Measurements from ENCODE around the gene TMEM139.

Gene TMEM139

GRCh38 chr7:143284591-143285469, at the start of gene TMEM139:
TSS of gene TMEM139 (plus strand) at chr7:143284958. CDS start at chr7:143285958, 1,000 bp downstream.
- no peak within 1 kb of the TSS for H3K27ac ChIP-seq (ENCODE audit: low read length)
- H3K9me3 ChIP-seq (ENCODE audit: insufficient read depth, low read length, severe bottlenecking) = no peaks in the 10 kb centered on the region
- H3K9ac ChIP-seq (ENCODE audit: low read depth, low read length) = no peak within 1 kb of the TSS
- H3K4me2 ChIP-seq (ENCODE audit: insufficient read depth, low read length) = no peak within 1 kb of the TSS
- peaks cover 26% of the 10 kb centered on the region for H3K4me1 ChIP-seq (ENCODE audit: insufficient read depth, low read length)
- H3K79me2 ChIP-seq (ENCODE audit: insufficient read depth, low read length) = peaks cover 23% of the 10 kb centered on the region
- peaks cover 6% of the 10 kb centered on the region for H3K36me3 ChIP-seq (ENCODE audit: insufficient read depth, low read length)
- peaks cover 6% of the 10 kb centered on the region for H4K20me1 ChIP-seq (ENCODE audit: insufficient read depth, low read length)
- H3K4me3 ChIP-seq (ENCODE audit: low read depth in 1 of 2, low read length in 2 of 2) = no peak within 1 kb of the TSS
- TF ChIP-seq EZH2 (IDR thresholded peaks at IDR 0.05; ENCODE audit: borderline replicate concordance, low read depth, low read length, severe bottlenecking) (no peak), CTCF (IDR thresholded peaks at IDR 0.05; ENCODE audit: borderline replicate concordance, extremely low read depth, low read length, poor library complexity, severe bottlenecking) (no peak)
- no peaks in the 10 kb centered on the region for H3K27me3 ChIP-seq (ENCODE audit: insufficient read depth, low read length, poor library complexity)
- no peak for ATAC-seq (ENCODE audit: insufficient read depth, low read depth)
- no peak within 1 kb of the TSS for H2AFZ ChIP-seq (ENCODE audit: low read depth, low read length)
- no peak for DNase-seq

- H3K9ac ChIP-seq (ENCODE audit: low read depth, low read length) = no peak overlapping the region
- TF ChIP-seq EZH2 (IDR thresholded peaks at IDR 0.05; ENCODE audit: borderline replicate concordance, low read depth, low read length, severe bottlenecking) (no peak), CTCF (IDR thresholded peaks at IDR 0.05; ENCODE audit: borderline replicate concordance, extremely low read depth, low read length, poor library complexity, severe bottlenecking) (no peak)
- no peaks in the 10 kb centered on the region for H3K4me1 ChIP-seq (ENCODE audit: insufficient read depth, low read length)
- H2AFZ ChIP-seq (ENCODE audit: low read depth, low read length) = no peak overlapping the region
- no peaks in the 10 kb centered on the region for H3K27me3 ChIP-seq (ENCODE audit: insufficient read depth, low read length, poor library complexity)
- H3K4me2 ChIP-seq (ENCODE audit: insufficient read depth, low read length) = no peak overlapping the region
- peaks cover 2% of the 10 kb centered on the region for H3K9me3 ChIP-seq (ENCODE audit: insufficient read depth, low read length, severe bottlenecking)
- H3K36me3 ChIP-seq (ENCODE audit: insufficient read depth, low read length) = no peaks in the 10 kb centered on the region
- ATAC-seq (ENCODE audit: insufficient read depth, low read depth) (no peak), DNase-seq (no peak)
- no peaks in the 10 kb centered on the region for H3K79me2 ChIP-seq (ENCODE audit: insufficient read depth, low read length)
- H4K20me1 ChIP-seq (ENCODE audit: insufficient read depth, low read length) = no peaks in the 10 kb centered on the region
- H3K27ac ChIP-seq (ENCODE audit: low read length) = no peak overlapping the region
- H3K4me3 ChIP-seq (ENCODE audit: low read depth in 1 of 2, low read length in 2 of 2) = no peak overlapping the region
Observed at GRCh38 chr7:143235561-143235960, 49.2 kb upstream of the TMEM139 start.

DNA sequence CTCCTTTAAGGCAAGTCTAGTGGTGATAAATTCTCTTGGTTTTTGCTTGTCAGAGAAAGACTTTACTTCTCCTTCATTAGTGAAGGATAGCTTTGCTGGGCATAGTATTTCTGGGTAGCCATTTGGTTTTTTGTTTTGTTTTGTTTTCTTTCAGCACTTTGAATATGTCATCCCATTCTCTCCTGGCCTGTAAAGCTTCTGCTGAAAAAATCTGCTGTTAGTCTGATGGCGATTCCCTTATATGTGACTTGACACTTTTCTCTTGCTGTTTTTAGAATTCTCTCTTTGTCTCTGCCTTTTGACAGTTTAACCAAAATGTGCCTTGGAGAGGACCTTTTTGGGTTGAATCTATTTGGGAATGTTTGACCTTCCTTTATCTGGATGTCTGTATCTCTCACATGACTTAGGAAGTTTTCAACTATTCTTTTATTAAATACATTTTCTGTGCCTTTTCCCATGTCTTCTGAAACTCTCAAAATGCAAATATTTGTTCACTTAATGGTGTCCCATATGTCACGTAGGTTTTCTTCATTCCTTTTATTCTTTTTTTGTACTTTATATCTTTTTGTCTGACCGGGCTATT, 48.3 kb upstream of the TMEM139 start:
- peaks cover 2% of the 10 kb centered on the region for H3K9me3 ChIP-seq (ENCODE audit: insufficient read depth, low read length, severe bottlenecking)
- TF ChIP-seq CTCF (IDR thresholded peaks at IDR 0.05; ENCODE audit: borderline replicate concordance, extremely low read depth, low read length, poor library complexity, severe bottlenecking) (no peak), EZH2 (IDR thresholded peaks at IDR 0.05; ENCODE audit: borderline replicate concordance, low read depth, low read length, severe bottlenecking) (no peak)
- no peaks in the 10 kb centered on the region for H4K20me1 ChIP-seq (ENCODE audit: insufficient read depth, low read length)
- no peaks in the 10 kb centered on the region for H3K4me1 ChIP-seq (ENCODE audit: insufficient read depth, low read length)
- no peaks in the 10 kb centered on the region for H3K27me3 ChIP-seq (ENCODE audit: insufficient read depth, low read length, poor library complexity)
- no peak overlapping the region for H2AFZ ChIP-seq (ENCODE audit: low read depth, low read length)
- H3K79me2 ChIP-seq (ENCODE audit: insufficient read depth, low read length) = no peaks in the 10 kb centered on the region
- DNase-seq (no peak), ATAC-seq (ENCODE audit: insufficient read depth, low read depth) (no peak)
- no peak overlapping the region for H3K4me2 ChIP-seq (ENCODE audit: insufficient read depth, low read length)
- H3K9ac ChIP-seq (ENCODE audit: low read depth, low read length) = no peak overlapping the region
- H3K27ac ChIP-seq (ENCODE audit: low read length) = no peak overlapping the region
- H3K36me3 ChIP-seq (ENCODE audit: insufficient read depth, low read length) = no peaks in the 10 kb centered on the region
- H3K4me3 ChIP-seq (ENCODE audit: low read depth in 1 of 2, low read length in 2 of 2) = no peak overlapping the region
